Keratinocyte (primary cell): ENCODE results near the gene C11orf58. TPM values are rescaled to one million over a fixed set of nuclear protein-coding genes. Genes with fewer than 3 reads are reported as not detected.

Experiments
- DNase-seq: peaks from one replicate; pipeline ENCODE4 v3.0.0-alpha.2; 2011; ENCODE audit warnings: low read depth, missing footprints, low spot score
- FAIRE-seq: peaks from 2 replicates; lab custom pipeline; 2011; peaks lifted over from hg19 to GRCh38; lab: Jason Lieb, UNC
- H2AFZ ChIP-seq: 2 replicates; pipeline ENCODE4 v1.6.0; 2012; ENCODE audit warnings: low read length, control low read depth, inconsistent platforms; ENCODE audit not compliant: control insufficient read depth
- H3K27ac ChIP-seq: 2 replicates; pipeline ENCODE4 v1.5.1; 2011; ENCODE audit warnings: low read length; ENCODE audit not compliant: control insufficient read depth, insufficient read depth
- H3K27me3 ChIP-seq: 3 replicates; pipeline ENCODE4 v1.6.0; 2011; ENCODE audit warnings: low read length; ENCODE audit not compliant: control insufficient read depth, insufficient read depth; ENCODE audit errors: extremely low read depth
- H3K36me3 ChIP-seq, 2 experiments: 2 replicates in 1 of 2; 3 replicates in 1 of 2; pipeline ENCODE4 v1.5.1; 2011; ENCODE audit warnings: low read length in 2 of 2, mild to moderate bottlenecking in 1 of 2; ENCODE audit not compliant: control insufficient read depth in 2 of 2, insufficient read depth in 2 of 2; ENCODE audit errors: extremely low read depth in 1 of 2
- H3K4me1 ChIP-seq: 3 replicates; pipeline ENCODE4 v1.5.1; 2011; ENCODE audit warnings: low read length; ENCODE audit not compliant: control insufficient read depth, insufficient read depth; ENCODE audit errors: extremely low read depth
- H3K4me2 ChIP-seq: 3 replicates; pipeline ENCODE4 v1.6.0; 2011; ENCODE audit warnings: low read depth, low read length; ENCODE audit not compliant: control insufficient read depth, insufficient read depth; ENCODE audit errors: extremely low read depth
- H3K4me3 ChIP-seq, 3 experiments: fragments of 200-600 bp in 1 of 3; sonication (generic) in 1 of 3; 2 replicates in 2 of 3; 3 replicates in 1 of 3; pipeline ENCODE4 v1.5.1; 2011 to 2016; ENCODE audit warnings: low read length in 3 of 3, mild to moderate bottlenecking in 3 of 3, control low read depth in 2 of 3, inconsistent platforms in 1 of 3, low read depth in 1 of 3, mixed read lengths in 1 of 3, mixed run types in 1 of 3, moderate library complexity in 1 of 3; ENCODE audit not compliant: control insufficient read depth in 2 of 3, insufficient read depth in 2 of 3; ENCODE audit errors: extremely low read depth in 1 of 3
- H3K79me2 ChIP-seq: 2 replicates; pipeline ENCODE4 v1.6.0; 2012; ENCODE audit warnings: low read length; ENCODE audit not compliant: control insufficient read depth, insufficient read depth
- H3K9ac ChIP-seq: 3 replicates; pipeline ENCODE4 v1.6.0; 2011; ENCODE audit warnings: low read length; ENCODE audit not compliant: control insufficient read depth, insufficient read depth; ENCODE audit errors: extremely low read depth
- H3K9me1 ChIP-seq: 3 replicates; pipeline ENCODE4 v1.6.0; 2011; ENCODE audit warnings: low read length; ENCODE audit not compliant: control insufficient read depth, insufficient read depth; ENCODE audit errors: extremely low read depth
- H3K9me3 ChIP-seq: 2 replicates; pipeline ENCODE4 v1.5.1; 2012; ENCODE audit warnings: low read depth, low read length; ENCODE audit not compliant: control insufficient read depth
- H4K20me1 ChIP-seq: 3 replicates; pipeline ENCODE4 v1.6.0; 2011; ENCODE audit warnings: low read length; ENCODE audit not compliant: control insufficient read depth, insufficient read depth; ENCODE audit errors: extremely low read depth
- EZH2 ChIP-seq: IDR thresholded peaks from one replicate; pipeline ENCODE4 v1.6.1; 2012; ENCODE audit warnings: inconsistent platforms, mild to moderate bottlenecking, low read length, moderate library complexity
- dilution Hi-C: fragments of 300-500 bp; cut with MboI; formaldehyde crosslinking; loops from one replicate; pipeline ENCODE4 v1.7.0; 2020; ENCODE audit warnings: low sequenced_read_pairs; ENCODE audit not compliant: extremely low pct_ligation_motif_present
- polyA plus RNA-seq, 5 experiments: library from polyadenylated mRNA; depleted of rRNA in 3 of 5; stranded (reverse) in 3 of 5; stranded (forward) in 1 of 5; unstranded in 1 of 5; fragments of >200 nt; gene quantifications; 1 replicate in 1 of 5; 2 replicates in 3 of 5; 3 replicates in 1 of 5; pipeline versions ENCODE4 v1.2.1 to v1.2.3, GENCODE V29; 2011 to 2012; ENCODE audit warnings: missing spikeins in 2 of 5, low read depth in 1 of 5, low replicate concordance in 1 of 5
- TF ChIP-seq, protein P1 (sequence below), 3 experiments: IDR thresholded peaks in 1 of 3; conservative IDR thresholded peaks in 1 of 3; optimal IDR thresholded peaks in 1 of 3; 2 replicates in 2 of 3; 3 replicates in 1 of 3; pipeline versions ENCODE3 to v1.5.1; 2011; ENCODE audit warnings: low read length in 3 of 3, mild to moderate bottlenecking in 3 of 3, moderate library complexity in 2 of 3, control low read depth in 1 of 3, inconsistent platforms in 1 of 3; ENCODE audit not compliant: insufficient read depth in 2 of 3; ENCODE audit errors: extremely low read depth in 1 of 3

Gene C11orf58
- polyA plus RNA-seq, 1 donor (not counting 4 experiments of a cell fraction or from before 2014, with no cell fraction given): 166 TPM

GRCh38 chr11:16793009-16793408, 54.6 kb downstream of the C11orf58 start:
- no peak for TF ChIP-seq EZH2
- TF ChIP-seq, protein P1, sequence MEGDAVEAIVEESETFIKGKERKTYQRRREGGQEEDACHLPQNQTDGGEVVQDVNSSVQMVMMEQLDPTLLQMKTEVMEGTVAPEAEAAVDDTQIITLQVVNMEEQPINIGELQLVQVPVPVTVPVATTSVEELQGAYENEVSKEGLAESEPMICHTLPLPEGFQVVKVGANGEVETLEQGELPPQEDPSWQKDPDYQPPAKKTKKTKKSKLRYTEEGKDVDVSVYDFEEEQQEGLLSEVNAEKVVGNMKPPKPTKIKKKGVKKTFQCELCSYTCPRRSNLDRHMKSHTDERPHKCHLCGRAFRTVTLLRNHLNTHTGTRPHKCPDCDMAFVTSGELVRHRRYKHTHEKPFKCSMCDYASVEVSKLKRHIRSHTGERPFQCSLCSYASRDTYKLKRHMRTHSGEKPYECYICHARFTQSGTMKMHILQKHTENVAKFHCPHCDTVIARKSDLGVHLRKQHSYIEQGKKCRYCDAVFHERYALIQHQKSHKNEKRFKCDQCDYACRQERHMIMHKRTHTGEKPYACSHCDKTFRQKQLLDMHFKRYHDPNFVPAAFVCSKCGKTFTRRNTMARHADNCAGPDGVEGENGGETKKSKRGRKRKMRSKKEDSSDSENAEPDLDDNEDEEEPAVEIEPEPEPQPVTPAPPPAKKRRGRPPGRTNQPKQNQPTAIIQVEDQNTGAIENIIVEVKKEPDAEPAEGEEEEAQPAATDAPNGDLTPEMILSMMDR (optimal IDR thresholded peaks at IDR 0.05 in 1 of 3, IDR thresholded peaks at IDR 0.05 in 1 of 3, conservative IDR thresholded peaks at IDR 0.05 in 1 of 3; ENCODE audit: extremely low read depth in 1 of 3, insufficient read depth in 2 of 3, low read length in 3 of 3): no peak
- FAIRE-seq (no peak), DNase-seq (no peak)
- Histone ChIP-seq H3K9me1 (no peaks in the 10 kb centered on the region), H3K9me3 (no peaks in the 10 kb centered on the region), H2AFZ (no peak overlapping the region), H3K9ac (no peak overlapping the region), H3K4me3 (no peak overlapping the region), H3K27me3 (no peaks in the 10 kb centered on the region), H3K27ac (no peak overlapping the region), H3K4me2 (no peak overlapping the region), H3K4me1 (peaks cover 28% of the 10 kb centered on the region), H3K79me2 (no peaks in the 10 kb centered on the region), H3K36me3 (no peaks in the 10 kb centered on the region), H4K20me1 (no peaks in the 10 kb centered on the region)
- dilution Hi-C loops: no loop called here

DNA sequence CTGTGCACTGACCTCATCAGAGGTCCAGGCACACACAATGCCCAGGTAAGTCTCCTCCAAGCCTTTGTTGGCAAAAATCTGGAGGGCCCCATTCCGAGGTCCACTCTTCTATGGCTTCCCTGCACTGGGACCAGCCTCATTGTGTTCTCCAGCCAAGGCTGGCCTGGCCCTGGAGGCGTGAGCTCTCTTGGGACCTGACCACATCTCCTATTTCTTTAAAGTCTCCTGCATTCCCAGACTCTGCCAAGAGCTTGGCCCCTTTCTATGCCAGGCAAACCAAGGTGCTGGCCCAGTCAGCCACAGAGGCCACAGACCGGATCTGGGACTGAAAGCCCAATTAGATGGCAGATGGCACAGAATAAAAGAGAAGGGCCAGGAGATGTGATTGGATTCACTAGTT, 55.1 kb downstream of the C11orf58 start:
- Histone ChIP-seq H3K4me3 (no peak overlapping the region), H3K4me1 (peaks cover 23% of the 10 kb centered on the region), H2AFZ (no peak overlapping the region), H3K9ac (no peak overlapping the region), H3K36me3 (no peaks in the 10 kb centered on the region), H3K27me3 (no peaks in the 10 kb centered on the region), H3K9me1 (no peaks in the 10 kb centered on the region), H3K4me2 (no peak overlapping the region), H3K79me2 (no peaks in the 10 kb centered on the region), H3K9me3 (no peaks in the 10 kb centered on the region), H4K20me1 (no peaks in the 10 kb centered on the region), H3K27ac (no peak overlapping the region)
- DNase-seq (no peak), FAIRE-seq (no peak)
- TF ChIP-seq EZH2: no peak
- TF ChIP-seq, protein P1 (optimal IDR thresholded peaks at IDR 0.05 in 1 of 3, IDR thresholded peaks at IDR 0.05 in 1 of 3, conservative IDR thresholded peaks at IDR 0.05 in 1 of 3; ENCODE audit: extremely low read depth in 1 of 3, insufficient read depth in 2 of 3, low read length in 3 of 3): no peak
- dilution Hi-C loops: no loop called here
